ENCODE measurements around the gene ADAMTS3. TPM values are rescaled to one million over a fixed set of nuclear protein-coding genes. Genes with fewer than 3 reads are reported as not detected.
A peak's percentile ranks its signal among the peaks of the same experiment; 100 is the strongest.

ADAMTS3 gene
- total RNA-seq, 1 experiment from 2014 or later, result 0.07 TPM

- CTCF ChIA-PET, result no interaction called here
- Mint-ChIP-seq H3K27me3 (ENCODE audit: unreplicated experiment) (peaks cover 13% of the 10 kb centered on the region), H3K36me3 (ENCODE audit: insufficient read depth, unreplicated experiment) (no peaks in the 10 kb centered on the region), H3K4me1 (ENCODE audit: low read depth, unreplicated experiment) (no peaks in the 10 kb centered on the region), H3K27ac (ENCODE audit: unreplicated experiment) (no peak overlapping the region), H3K9me3 (ENCODE audit: low read depth, unreplicated experiment) (no peaks in the 10 kb centered on the region), H3K4me3 (ENCODE audit: low read depth, unreplicated experiment) (no peak overlapping the region)
- intact Hi-C loops (cut with micrococcal nuclease; ENCODE audit: unreplicated experiment), result no loop called here
- DNase-seq, result no peak
- no TSS peak for BruUV-seq (replicated peaks)
- TF ChIP-seq, protein P1, sequence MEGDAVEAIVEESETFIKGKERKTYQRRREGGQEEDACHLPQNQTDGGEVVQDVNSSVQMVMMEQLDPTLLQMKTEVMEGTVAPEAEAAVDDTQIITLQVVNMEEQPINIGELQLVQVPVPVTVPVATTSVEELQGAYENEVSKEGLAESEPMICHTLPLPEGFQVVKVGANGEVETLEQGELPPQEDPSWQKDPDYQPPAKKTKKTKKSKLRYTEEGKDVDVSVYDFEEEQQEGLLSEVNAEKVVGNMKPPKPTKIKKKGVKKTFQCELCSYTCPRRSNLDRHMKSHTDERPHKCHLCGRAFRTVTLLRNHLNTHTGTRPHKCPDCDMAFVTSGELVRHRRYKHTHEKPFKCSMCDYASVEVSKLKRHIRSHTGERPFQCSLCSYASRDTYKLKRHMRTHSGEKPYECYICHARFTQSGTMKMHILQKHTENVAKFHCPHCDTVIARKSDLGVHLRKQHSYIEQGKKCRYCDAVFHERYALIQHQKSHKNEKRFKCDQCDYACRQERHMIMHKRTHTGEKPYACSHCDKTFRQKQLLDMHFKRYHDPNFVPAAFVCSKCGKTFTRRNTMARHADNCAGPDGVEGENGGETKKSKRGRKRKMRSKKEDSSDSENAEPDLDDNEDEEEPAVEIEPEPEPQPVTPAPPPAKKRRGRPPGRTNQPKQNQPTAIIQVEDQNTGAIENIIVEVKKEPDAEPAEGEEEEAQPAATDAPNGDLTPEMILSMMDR (IDR thresholded peaks at IDR 0.05; ENCODE audit: unreplicated experiment), result no peak
These were observed 61.9 kb downstream of the ADAMTS3 start for GRCh38 chr4:72507167-72507566.

- TF ChIP-seq, protein P1 (IDR thresholded peaks at IDR 0.05; ENCODE audit: unreplicated experiment), result peak; percentile 28
- Mint-ChIP-seq H3K27me3 (ENCODE audit: unreplicated experiment) (peaks cover 13% of the 10 kb centered on the region), H3K36me3 (ENCODE audit: insufficient read depth, unreplicated experiment) (no peaks in the 10 kb centered on the region), H3K4me3 (ENCODE audit: low read depth, unreplicated experiment) (no peak overlapping the region), H3K27ac (ENCODE audit: unreplicated experiment) (no peak overlapping the region), H3K4me1 (ENCODE audit: low read depth, unreplicated experiment) (no peaks in the 10 kb centered on the region), H3K9me3 (ENCODE audit: low read depth, unreplicated experiment) (no peaks in the 10 kb centered on the region)
- BruUV-seq (replicated peaks), result no TSS peak
- intact Hi-C loops (cut with micrococcal nuclease; ENCODE audit: unreplicated experiment), result loop anchor here (1.0 to 2.0 kb wide), 2 partner anchors 403 to 516 kb away; no protein-coding TSS in a partner anchor
- DNase-seq, result peak; percentile 2
- CTCF ChIA-PET, result interaction anchor here (1.1 kb wide), 1 partner anchor 63 kb away, joined by 6 read pairs; no protein-coding TSS in a partner anchor
These were observed 63.7 kb downstream of the ADAMTS3 start for GRCh38 chr4:72505314-72505744.

DNA sequence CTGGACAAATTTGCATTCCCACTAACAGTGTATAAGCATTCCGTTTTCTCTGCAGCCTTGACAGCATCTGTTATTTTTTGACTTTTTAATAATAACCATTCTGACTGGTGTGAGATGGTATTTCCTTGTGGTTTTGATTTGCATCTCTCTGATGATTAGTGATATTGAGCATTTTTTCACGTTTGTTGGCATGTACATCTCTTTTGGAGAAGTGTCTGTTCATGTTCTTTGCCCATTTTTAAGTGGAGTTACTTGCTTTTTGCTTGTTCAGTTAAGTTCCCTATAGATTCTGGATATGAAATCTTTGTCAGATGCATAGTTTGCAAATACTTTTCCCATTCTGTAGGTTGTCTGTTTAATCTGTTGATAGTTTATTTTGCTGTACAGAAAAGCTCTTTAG, 68.8 kb downstream of the ADAMTS3 start:
- no peak for DNase-seq
- H3K4me1 Mint-ChIP-seq (ENCODE audit: low read depth, unreplicated experiment), result no peaks in the 10 kb centered on the region
- TF ChIP-seq, protein P1 (IDR thresholded peaks at IDR 0.05; ENCODE audit: unreplicated experiment), result no peak
- H3K9me3 Mint-ChIP-seq (ENCODE audit: low read depth, unreplicated experiment), result no peaks in the 10 kb centered on the region
- CTCF ChIA-PET, result no interaction called here
- H3K4me3 Mint-ChIP-seq (ENCODE audit: low read depth, unreplicated experiment), result no peak overlapping the region
- intact Hi-C loops (cut with micrococcal nuclease; ENCODE audit: unreplicated experiment), result no loop called here
- no peaks in the 10 kb centered on the region for H3K27me3 Mint-ChIP-seq (ENCODE audit: unreplicated experiment)
- no peak overlapping the region for H3K27ac Mint-ChIP-seq (ENCODE audit: unreplicated experiment)
- H3K36me3 Mint-ChIP-seq (ENCODE audit: insufficient read depth, unreplicated experiment), result no peaks in the 10 kb centered on the region
- BruUV-seq (replicated peaks), result no TSS peak

GRCh38 chr4:72496119-72496518, 72.9 kb downstream of the ADAMTS3 start:
- Mint-ChIP-seq H3K9me3 (ENCODE audit: low read depth, unreplicated experiment) (peaks cover 3% of the 10 kb centered on the region), H3K36me3 (ENCODE audit: insufficient read depth, unreplicated experiment) (no peaks in the 10 kb centered on the region), H3K27me3 (ENCODE audit: unreplicated experiment) (no peaks in the 10 kb centered on the region), H3K4me3 (ENCODE audit: low read depth, unreplicated experiment) (no peak overlapping the region), H3K27ac (ENCODE audit: unreplicated experiment) (no peak overlapping the region), H3K4me1 (ENCODE audit: low read depth, unreplicated experiment) (no peaks in the 10 kb centered on the region)
- no peak for DNase-seq
- CTCF ChIA-PET, result interaction anchor here (0.8 to 1.5 kb wide), 2 partner anchors 155 to 169 kb away, joined by 3 to 5 read pairs; no protein-coding TSS in a partner anchor
- TF ChIP-seq, protein P1 (IDR thresholded peaks at IDR 0.05; ENCODE audit: unreplicated experiment), result no peak
- BruUV-seq (replicated peaks), result no TSS peak
- intact Hi-C loops (cut with micrococcal nuclease; ENCODE audit: unreplicated experiment), result loop anchor here (1.0 to 10.0 kb wide), 2 partner anchors 171 to 200 kb away; no protein-coding TSS in a partner anchor

Measured in Calu3 (cell line).